SK-N-SH (cell line): Measurements from ENCODE around the gene TMPRSS11A.

ENCODE experiments used
- CHD2 ChIP-seq: fragments of 150-350 bp; IDR thresholded peaks from 2 replicates; pipeline ENCODE4 v1.6.1; 2018; ENCODE audit warnings: low read length; ENCODE audit not compliant: partially characterized antibody
- CTCF ChIP-seq: fragments of 200-600 bp; sonication (generic); IDR thresholded peaks from 2 replicates; pipeline ENCODE4 v1.6.1; 2017; ENCODE audit warnings: antibody characterized with exemption, mild to moderate bottlenecking, moderate library complexity
- EP300 ChIP-seq, 2 experiments: IDR thresholded peaks; 2 replicates each; pipeline versions ENCODE4 v1.4.0 to v1.6.1; 2012; ENCODE audit warnings: borderline replicate concordance in 1 of 2, low read depth in 1 of 2, low read length in 1 of 2
- EZH2phosphoT487 ChIP-seq: fragments of 200-600 bp; sonication (generic); IDR thresholded peaks from 2 replicates; pipeline ENCODE4 v1.6.1; 2017; ENCODE audit warnings: low read depth, mixed run types, mild to moderate bottlenecking, antibody characterized with exemption, moderate library complexity, borderline replicate concordance
- FOXJ3 ChIP-seq: sonication (generic); formaldehyde crosslinking; IDR thresholded peaks from 2 replicates; pipeline ENCODE4 v1.5.1; 2020; ENCODE audit warnings: mild to moderate bottlenecking, missing genetic modification reagents
- GATA2 ChIP-seq: sonication (generic); formaldehyde crosslinking; IDR thresholded peaks from 2 replicates; pipeline ENCODE4 v1.5.0; 2020; ENCODE audit warnings: mild to moderate bottlenecking, missing genetic modification reagents
- IRF3 ChIP-seq: fragments of 150-350 bp; IDR thresholded peaks from 2 replicates; pipeline ENCODE4 v1.6.1; 2016; ENCODE audit warnings: mild to moderate bottlenecking, low read depth, low read length
- MXI1 ChIP-seq: IDR thresholded peaks from 2 replicates; pipeline ENCODE4 v1.6.1; 2012; ENCODE audit warnings: mild to moderate bottlenecking, low read depth, low read length, improper control_type of control experiment
- POLR2AphosphoS5 ChIP-seq: IDR thresholded peaks from 2 replicates; pipeline ENCODE4 v1.6.1; 2012; ENCODE audit warnings: low read depth, low read length
- RAD21 ChIP-seq: IDR thresholded peaks from 2 replicates; pipeline ENCODE4 v1.6.1; 2012; ENCODE audit warnings: mild to moderate bottlenecking, low read length
- REST ChIP-seq: IDR thresholded peaks from 2 replicates; pipeline ENCODE4 v1.6.1; 2012; ENCODE audit warnings: mild to moderate bottlenecking, low read depth, low read length, moderate library complexity
- TAF1 ChIP-seq: IDR thresholded peaks from 2 replicates; pipeline ENCODE4 v1.6.1; 2012; ENCODE audit warnings: low read depth, mild to moderate bottlenecking, low read length, moderate library complexity, borderline replicate concordance
- USF1 ChIP-seq: IDR thresholded peaks from 2 replicates; pipeline ENCODE4 v1.4.0; 2012; ENCODE audit warnings: low read depth, borderline replicate concordance

- no peak for TF ChIP-seq USF1
- TF ChIP-seq EZH2phosphoT487, result no peak
- no peak for TF ChIP-seq TAF1
- no peak for TF ChIP-seq CHD2
- TF ChIP-seq POLR2AphosphoS5, result no peak
- TF ChIP-seq EP300 (IDR thresholded peaks at IDR 0.05; ENCODE audit: borderline replicate concordance in 1 of 2, low read depth in 1 of 2, low read length in 1 of 2), result no peak
- no peak for TF ChIP-seq GATA2
- TF ChIP-seq REST, result no peak
- no peak for TF ChIP-seq CTCF
- no peak for TF ChIP-seq IRF3
- no peak for TF ChIP-seq MXI1
- TF ChIP-seq RAD21, result no peak
- no peak for TF ChIP-seq FOXJ3 (CRISPR knock-in tag)
Measured at GRCh38 chr4:67894659-67895058, 68.6 kb downstream of the TMPRSS11A start.
